GM12878 (cell line): ENCODE results near the gene UBE2J2. TPM values are rescaled to one million over a fixed set of nuclear protein-coding genes. Genes with fewer than 3 reads are reported as not detected.

Experiments used
- ATAC-seq: fragments of 200-7000 bp; cut with Tn5 transposase; 3 replicates; pipeline ENCODE4 v1.9.1; 2020; ENCODE audit warnings: mild to moderate bottlenecking, moderate library complexity
- BruUV-seq: library from RNA; stranded (reverse); fragments of 400-500 nt; replicated peaks from 2 replicates; lab custom pipeline; 2021; lab: Mats Ljungman, UMichigan
- CTCF ChIA-PET: fragments of 300-600 bp; sonication (Branson Sonifier 250); formaldehyde crosslinking; extraction: SDS; loops from one replicate; lab custom pipeline; 2021; ENCODE audit warnings: inconsistent platforms; lab: Yijun Ruan, JAX
- POLR2A ChIA-PET: fragments of 350-600 bp; formaldehyde crosslinking; extraction: SDS; loops from one replicate; lab custom pipeline; 2021; ENCODE audit warnings: inconsistent platforms; lab: Charles Lee
- RAD21 ChIA-PET: fragments of 300-600 bp; sonication (Branson Sonifier 250); formaldehyde crosslinking; loops from one replicate; lab custom pipeline; 2023; ENCODE audit warnings: antibody characterized with exemption; ENCODE audit not compliant: unreplicated experiment; lab: Charles Lee
- SMC1A ChIA-PET: fragments of 300-600 bp; sonication (Branson Sonifier 250); formaldehyde crosslinking; loops from one replicate; lab custom pipeline; 2023; ENCODE audit not compliant: unreplicated experiment, uncharacterized antibody; lab: Charles Lee
- DNase-seq: peaks from one replicate; pipeline ENCODE4 v3.0.0-alpha.2; 2011; ENCODE audit warnings: low read depth, low spot score
- FAIRE-seq: peaks from 3 replicates; lab custom pipeline; 2011; peaks lifted over from hg19 to GRCh38; lab: Jason Lieb, UNC
- H2AFZ ChIP-seq: 2 replicates; pipeline ENCODE4 v1.6.0; 2011; ENCODE audit warnings: low read depth, low read length, control low read depth; ENCODE audit not compliant: control insufficient read depth
- H3K27ac ChIP-seq: 2 replicates; pipeline ENCODE4 v1.5.1; 2011; ENCODE audit warnings: control low read depth; ENCODE audit not compliant: control insufficient read depth, insufficient read depth
- H3K27me3 ChIP-seq, 2 experiments: replicated peaks in 1 of 2; 2 replicates each; pipeline versions ENCODE4 v1.6.0 to v1.6.1; 2011; ENCODE audit warnings: low read length in 1 of 2; ENCODE audit not compliant: control insufficient read depth in 2 of 2, insufficient read depth in 2 of 2
- H3K36me3 ChIP-seq, 2 experiments: 2 replicates each; pipeline ENCODE4 v1.5.1; 2011; ENCODE audit warnings: low read length in 1 of 2; ENCODE audit not compliant: control insufficient read depth in 2 of 2, insufficient read depth in 2 of 2
- H3K4me1 ChIP-seq: 2 replicates; pipeline ENCODE4 v1.6.1; 2011; ENCODE audit warnings: mild to moderate bottlenecking, low read length, moderate library complexity, mixed read lengths; ENCODE audit not compliant: control insufficient read depth, insufficient read depth
- H3K4me2 ChIP-seq: 2 replicates; pipeline ENCODE4 v1.6.0; 2011; ENCODE audit warnings: control low read depth; ENCODE audit not compliant: control insufficient read depth, insufficient read depth
- H3K4me3 ChIP-seq: fragments of 200-600 bp; sonication (generic); 2 replicates; pipeline ENCODE4 v1.5.1; 2016
- H3K79me2 ChIP-seq: 2 replicates; pipeline ENCODE4 v1.6.0; 2011; ENCODE audit warnings: low read length; ENCODE audit not compliant: control insufficient read depth, insufficient read depth
- H3K9ac ChIP-seq: 2 replicates; pipeline ENCODE4 v1.8.0; 2011; ENCODE audit warnings: low read length, control low read depth, mixed read lengths; ENCODE audit not compliant: control insufficient read depth, insufficient read depth
- H3K9me3 ChIP-seq: replicated peaks from 3 replicates; pipeline ENCODE4 v1.5.1; 2011; ENCODE audit warnings: mild to moderate bottlenecking, low read length; ENCODE audit not compliant: control insufficient read depth, insufficient read depth
- H4K20me1 ChIP-seq: 2 replicates; pipeline ENCODE4 v1.6.0; 2011; ENCODE audit not compliant: control insufficient read depth, insufficient read depth
- ASH2L ChIP-seq: fragments of 300-600, 200-600 bp; sonication (generic); IDR thresholded peaks from 2 replicates; pipeline ENCODE4 v1.6.1; 2017; ENCODE audit warnings: low read depth, mild to moderate bottlenecking, borderline replicate concordance
- FOS ChIP-seq: IDR thresholded peaks from 3 replicates; pipeline ENCODE4 v1.6.1; 2011; ENCODE audit warnings: borderline replicate concordance; ENCODE audit not compliant: insufficient read length; ENCODE audit errors: extremely low read depth
- KLF5 ChIP-seq: fragments of 450-650 bp; IDR thresholded peaks from 2 replicates; pipeline ENCODE4 v1.6.1; 2014; ENCODE audit warnings: mild to moderate bottlenecking; ENCODE audit not compliant: partially characterized antibody
- TAF1 ChIP-seq: IDR thresholded peaks from 2 replicates; pipeline ENCODE4 v1.6.1; 2011; ENCODE audit warnings: mild to moderate bottlenecking, low read depth, low read length, borderline replicate concordance
- TBL1XR1 ChIP-seq: IDR thresholded peaks from 2 replicates; pipeline ENCODE4 v1.6.1; 2012; ENCODE audit warnings: low read depth, low read length, improper control_type of control experiment
- WRNIP1 ChIP-seq: IDR thresholded peaks from 2 replicates; pipeline ENCODE4 v1.6.1; 2011; ENCODE audit warnings: low read depth, low read length, improper control_type of control experiment, borderline replicate concordance
- YY1 ChIP-seq: IDR thresholded peaks from 2 replicates; pipeline ENCODE4 v1.6.1; 2011; ENCODE audit warnings: low read depth, mild to moderate bottlenecking, low read length
- ZSCAN29 ChIP-seq: fragments of 450-650 bp; IDR thresholded peaks from 2 replicates; pipeline ENCODE4 v1.6.1; 2017; ENCODE audit warnings: mild to moderate bottlenecking, moderate library complexity
- WGBS: methylation state at CpG from one replicate; pipeline ENCODE4 v1.1.6; 2016; ENCODE audit warnings: low lambda C conversion rate; ENCODE audit not compliant: insufficient replicate concordance, insufficient coverage; ENCODE audit errors: missing lambda C conversion rate; 5-methylcytosine and 5-hydroxymethylcytosine counted together
- in situ Hi-C: fragments of 300-500 bp; cut with MboI; formaldehyde crosslinking; loops from 9 replicates; pipeline ENCODE4 v1.14.3; 2018; ENCODE audit warnings: mixed read lengths
- intact Hi-C: fragments of 100-400 bp; cut with micrococcal nuclease; formaldehyde crosslinking; loops from one replicate; pipeline ENCODE4 v1.14.2; 2022; ENCODE audit not compliant: unreplicated experiment
- polyA plus RNA-seq, 11 experiments: library from polyadenylated mRNA; depleted of rRNA in 4 of 11; unstranded in 6 of 11; stranded (reverse) in 5 of 11; fragments of >200 nt; fragmentation: Nextera tagmentation in 4 of 11; fragmentation: Illumina TruSeq in 1 of 11; extraction: Ambion mirVana in 4 of 11; extraction: Trizol in 1 of 11; gene quantifications; 1 replicate in 1 of 11; 2 replicates in 10 of 11; pipeline versions ENCODE4 v1.2.1 to v1.2.3, GENCODE V29; 2011 to 2016; ENCODE audit warnings: inconsistent platforms in 2 of 11, missing spikeins in 2 of 11, low read depth in 1 of 11
- total RNA-seq, 4 experiments: library from RNA; depleted of rRNA in 3 of 4; stranded (reverse); fragments of >200 nt in 3 of 4; fragmentation: Illumina TruSeq in 1 of 4; extraction: Trizol in 1 of 4; gene quantifications; 2 replicates each; pipeline versions ENCODE4 v1.2.1 to v1.2.3, GENCODE V29; 2013 to 2021
- TF ChIP-seq, protein P1 (sequence below): fragments of 450-650 bp; formaldehyde crosslinking; IDR thresholded peaks from 2 replicates; pipeline ENCODE4 v1.5.0; 2022; ENCODE audit warnings: mild to moderate bottlenecking, missing genetic modification characterization
- TF ChIP-seq, protein P2 (sequence below): IDR thresholded peaks from 2 replicates; pipeline ENCODE4 v1.6.1; 2012; ENCODE audit warnings: improper control_type of control experiment, low read depth, low read length; ENCODE audit not compliant: insufficient replicate concordance

The UBE2J2 gene
- total and polyA plus RNA-seq, 10 of the 15 experiments (the other 5 are each of a cell fraction or from before 2014, with no cell fraction given) = 0.72 to 70.5 (median 49.2) TPM

DNA sequence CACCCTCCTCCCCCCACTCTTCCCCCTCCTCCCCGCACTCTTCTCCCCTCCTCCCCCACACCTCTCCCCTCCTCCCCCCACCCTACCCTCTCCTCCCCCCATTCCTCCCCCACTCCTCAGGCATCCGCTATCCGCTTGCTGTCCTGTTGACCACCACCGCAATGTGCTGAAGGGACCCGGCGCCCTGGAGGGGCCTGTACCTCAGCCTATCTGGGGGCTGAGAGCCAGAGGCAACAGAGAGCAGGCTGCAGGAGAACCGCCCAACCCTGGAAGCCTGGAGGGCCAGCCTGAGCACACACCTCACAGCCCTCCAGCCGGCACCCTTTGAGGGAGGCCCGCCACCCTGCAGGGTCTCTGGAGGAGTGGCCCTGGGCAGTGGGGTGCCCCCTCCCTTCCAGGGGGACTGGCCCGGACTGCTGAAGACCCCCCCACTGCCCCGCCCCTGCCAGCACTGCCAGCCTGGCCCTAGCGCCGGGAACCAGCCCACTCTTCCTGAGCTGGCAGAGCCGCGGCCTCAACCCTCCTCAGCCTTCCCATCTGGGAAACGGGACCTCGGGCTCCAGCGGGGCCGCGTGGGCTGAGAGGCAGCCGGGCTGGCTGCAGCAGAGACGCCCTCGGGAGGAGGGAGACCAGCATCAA is 28.4 kb downstream of the UBE2J2 start:
- H3K79me2 ChIP-seq = no peaks in the 10 kb centered on the region
- FAIRE-seq = no peak
- no peak for ATAC-seq
- no peaks in the 10 kb centered on the region for H3K9me3 ChIP-seq
- DNase-seq = no peak
- no peaks in the 10 kb centered on the region for H4K20me1 ChIP-seq
- no peak for TF ChIP-seq ZSCAN29
- TF ChIP-seq, protein P1, sequence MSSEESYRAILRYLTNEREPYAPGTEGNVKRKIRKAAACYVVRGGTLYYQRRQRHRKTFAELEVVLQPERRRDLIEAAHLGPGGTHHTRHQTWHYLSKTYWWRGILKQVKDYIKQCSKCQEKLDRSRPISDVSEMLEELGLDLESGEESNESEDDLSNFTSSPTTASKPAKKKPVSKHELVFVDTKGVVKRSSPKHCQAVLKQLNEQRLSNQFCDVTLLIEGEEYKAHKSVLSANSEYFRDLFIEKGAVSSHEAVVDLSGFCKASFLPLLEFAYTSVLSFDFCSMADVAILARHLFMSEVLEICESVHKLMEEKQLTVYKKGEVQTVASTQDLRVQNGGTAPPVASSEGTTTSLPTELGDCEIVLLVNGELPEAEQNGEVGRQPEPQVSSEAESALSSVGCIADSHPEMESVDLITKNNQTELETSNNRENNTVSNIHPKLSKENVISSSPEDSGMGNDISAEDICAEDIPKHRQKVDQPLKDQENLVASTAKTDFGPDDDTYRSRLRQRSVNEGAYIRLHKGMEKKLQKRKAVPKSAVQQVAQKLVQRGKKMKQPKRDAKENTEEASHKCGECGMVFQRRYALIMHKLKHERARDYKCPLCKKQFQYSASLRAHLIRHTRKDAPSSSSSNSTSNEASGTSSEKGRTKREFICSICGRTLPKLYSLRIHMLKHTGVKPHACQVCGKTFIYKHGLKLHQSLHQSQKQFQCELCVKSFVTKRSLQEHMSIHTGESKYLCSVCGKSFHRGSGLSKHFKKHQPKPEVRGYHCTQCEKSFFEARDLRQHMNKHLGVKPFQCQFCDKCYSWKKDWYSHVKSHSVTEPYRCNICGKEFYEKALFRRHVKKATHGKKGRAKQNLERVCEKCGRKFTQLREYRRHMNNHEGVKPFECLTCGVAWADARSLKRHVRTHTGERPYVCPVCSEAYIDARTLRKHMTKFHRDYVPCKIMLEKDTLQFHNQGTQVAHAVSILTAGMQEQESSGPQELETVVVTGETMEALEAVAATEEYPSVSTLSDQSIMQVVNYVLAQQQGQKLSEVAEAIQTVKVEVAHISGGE = no peak
- no peak for TF ChIP-seq WRNIP1
- TF ChIP-seq TBL1XR1 = no peak
- no peak for TF ChIP-seq FOS
- no peak for TF ChIP-seq YY1
- no peak for TF ChIP-seq TAF1
- no peak for TF ChIP-seq KLF5
- TF ChIP-seq, protein P2, sequence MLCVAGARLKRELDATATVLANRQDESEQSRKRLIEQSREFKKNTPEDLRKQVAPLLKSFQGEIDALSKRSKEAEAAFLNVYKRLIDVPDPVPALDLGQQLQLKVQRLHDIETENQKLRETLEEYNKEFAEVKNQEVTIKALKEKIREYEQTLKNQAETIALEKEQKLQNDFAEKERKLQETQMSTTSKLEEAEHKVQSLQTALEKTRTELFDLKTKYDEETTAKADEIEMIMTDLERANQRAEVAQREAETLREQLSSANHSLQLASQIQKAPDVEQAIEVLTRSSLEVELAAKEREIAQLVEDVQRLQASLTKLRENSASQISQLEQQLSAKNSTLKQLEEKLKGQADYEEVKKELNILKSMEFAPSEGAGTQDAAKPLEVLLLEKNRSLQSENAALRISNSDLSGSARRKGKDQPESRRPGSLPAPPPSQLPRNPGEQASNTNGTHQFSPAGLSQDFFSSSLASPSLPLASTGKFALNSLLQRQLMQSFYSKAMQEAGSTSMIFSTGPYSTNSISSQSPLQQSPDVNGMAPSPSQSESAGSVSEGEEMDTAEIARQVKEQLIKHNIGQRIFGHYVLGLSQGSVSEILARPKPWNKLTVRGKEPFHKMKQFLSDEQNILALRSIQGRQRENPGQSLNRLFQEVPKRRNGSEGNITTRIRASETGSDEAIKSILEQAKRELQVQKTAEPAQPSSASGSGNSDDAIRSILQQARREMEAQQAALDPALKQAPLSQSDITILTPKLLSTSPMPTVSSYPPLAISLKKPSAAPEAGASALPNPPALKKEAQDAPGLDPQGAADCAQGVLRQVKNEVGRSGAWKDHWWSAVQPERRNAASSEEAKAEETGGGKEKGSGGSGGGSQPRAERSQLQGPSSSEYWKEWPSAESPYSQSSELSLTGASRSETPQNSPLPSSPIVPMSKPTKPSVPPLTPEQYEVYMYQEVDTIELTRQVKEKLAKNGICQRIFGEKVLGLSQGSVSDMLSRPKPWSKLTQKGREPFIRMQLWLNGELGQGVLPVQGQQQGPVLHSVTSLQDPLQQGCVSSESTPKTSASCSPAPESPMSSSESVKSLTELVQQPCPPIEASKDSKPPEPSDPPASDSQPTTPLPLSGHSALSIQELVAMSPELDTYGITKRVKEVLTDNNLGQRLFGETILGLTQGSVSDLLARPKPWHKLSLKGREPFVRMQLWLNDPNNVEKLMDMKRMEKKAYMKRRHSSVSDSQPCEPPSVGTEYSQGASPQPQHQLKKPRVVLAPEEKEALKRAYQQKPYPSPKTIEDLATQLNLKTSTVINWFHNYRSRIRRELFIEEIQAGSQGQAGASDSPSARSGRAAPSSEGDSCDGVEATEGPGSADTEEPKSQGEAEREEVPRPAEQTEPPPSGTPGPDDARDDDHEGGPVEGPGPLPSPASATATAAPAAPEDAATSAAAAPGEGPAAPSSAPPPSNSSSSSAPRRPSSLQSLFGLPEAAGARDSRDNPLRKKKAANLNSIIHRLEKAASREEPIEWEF = no peak
- TF ChIP-seq ASH2L = no peak
- TF ChIP-seq, all 136 proteins: peak for 0
- Histone ChIP-seq H3K36me3 (no peaks in the 10 kb centered on the region), H3K4me2 (no peak overlapping the region), H2AFZ (no peak overlapping the region), H3K4me1 (no peaks in the 10 kb centered on the region; the same call in 1 of the 2 replicates), H3K27me3 (peaks cover 1 to 5% of the 10 kb centered on the region in 2 experiments; a peak in 3 of 4 replicates), H3K27ac (no peak overlapping the region), H3K4me3 (no peak overlapping the region), H3K9ac (no peak overlapping the region)
- RAD21 ChIA-PET = no interaction called here
- CTCF ChIA-PET = no interaction called here
- POLR2A ChIA-PET = no interaction called here
- no TSS peak for BruUV-seq
- SMC1A ChIA-PET = no interaction called here
- intact Hi-C loops = no loop called here
- in situ Hi-C loops = no loop called here
- WGBS = 68% methylated on average over 20 of the region's 23 CpGs
